ENCODE measurements around the gene TMEM132D. TPM values are rescaled to one million over a fixed set of nuclear protein-coding genes. Genes with fewer than 3 reads are reported as not detected.

TMEM132D gene
- total and polyA plus RNA-seq, 2 experiments from 2014 or later: 2.0 to 2.4 TPM

- H3K27ac ChIP-seq: no peak overlapping the region
- no peaks in the 10 kb centered on the region for H3K9me3 ChIP-seq (ENCODE audit: low read depth)
- H3K79me2 ChIP-seq: no peaks in the 10 kb centered on the region
- H3K4me2 ChIP-seq: no peak overlapping the region
- no peaks in the 10 kb centered on the region for H4K20me1 ChIP-seq (ENCODE audit: insufficient read depth, poor library complexity, severe bottlenecking)
- no peaks in the 10 kb centered on the region for H3K27me3 ChIP-seq
- TF ChIP-seq EZH2phosphoT487 (IDR thresholded peaks at IDR 0.05; ENCODE audit: low read depth, severe bottlenecking, unreplicated experiment) (no peak), CTCF (IDR thresholded peaks at IDR 0.05; ENCODE audit: poor library complexity) (no peak), EZH2 (IDR thresholded peaks at IDR 0.05; ENCODE audit: borderline replicate concordance) (no peak)
- no peaks in the 10 kb centered on the region for H3K36me3 ChIP-seq (replicated peaks; ENCODE audit: insufficient read depth, low read depth)
- no peaks in the 10 kb centered on the region for H3K4me1 ChIP-seq (ENCODE audit: insufficient read depth)
- no peak overlapping the region for H3K4me3 ChIP-seq
- 51% methylated on average over 4 of the region's 4 CpGs for WGBS (ENCODE audit: low lambda C conversion rate, missing lambda C conversion rate)
- no peak for DNase-seq (ENCODE audit: low spot score)
- no peak overlapping the region for H2AFZ ChIP-seq
- H3K9me2 ChIP-seq (replicated peaks; ENCODE audit: insufficient read depth): no peaks in the 10 kb centered on the region
Observed at GRCh38 chr12:129075460-129076208, 828.2 kb downstream of the TMEM132D start.

GRCh38 chr12:129074379-129074778, 829.4 kb downstream of the TMEM132D start:
- Histone ChIP-seq H3K4me2 (no peak overlapping the region), H3K9me3 (ENCODE audit: low read depth) (no peaks in the 10 kb centered on the region), H3K4me1 (ENCODE audit: insufficient read depth) (no peaks in the 10 kb centered on the region), H4K20me1 (ENCODE audit: insufficient read depth, poor library complexity, severe bottlenecking) (no peaks in the 10 kb centered on the region), H3K79me2 (no peaks in the 10 kb centered on the region), H2AFZ (no peak overlapping the region), H3K36me3 (replicated peaks; ENCODE audit: insufficient read depth, low read depth) (no peaks in the 10 kb centered on the region), H3K27me3 (no peaks in the 10 kb centered on the region), H3K27ac (no peak overlapping the region), H3K4me3 (no peak overlapping the region), H3K9me2 (replicated peaks; ENCODE audit: insufficient read depth) (no peaks in the 10 kb centered on the region)
- WGBS (ENCODE audit: low lambda C conversion rate, missing lambda C conversion rate): 75% methylated on average over 5 of the region's 6 CpGs
- TF ChIP-seq CTCF (IDR thresholded peaks at IDR 0.05; ENCODE audit: poor library complexity): no peak
- TF ChIP-seq EZH2phosphoT487 (IDR thresholded peaks at IDR 0.05; ENCODE audit: low read depth, severe bottlenecking, unreplicated experiment): no peak
- no peak for TF ChIP-seq EZH2 (IDR thresholded peaks at IDR 0.05; ENCODE audit: borderline replicate concordance)
- no peak for DNase-seq (ENCODE audit: low spot score)

- H3K9me2 ChIP-seq (replicated peaks; ENCODE audit: insufficient read depth): no peaks in the 10 kb centered on the region
- DNase-seq (ENCODE audit: low spot score): no peak
Observed at GRCh38 chr12:129073157-129073915, 830.5 kb downstream of the TMEM132D start.

More at GRCh38 chr12:129073157-129073915, 830.5 kb downstream of the TMEM132D start:
- no peaks in the 10 kb centered on the region for H3K79me2 ChIP-seq
- no peak overlapping the region for H3K4me3 ChIP-seq
- H3K27me3 ChIP-seq: no peaks in the 10 kb centered on the region
- no peaks in the 10 kb centered on the region for H3K9me3 ChIP-seq (ENCODE audit: low read depth)
- H3K36me3 ChIP-seq (replicated peaks; ENCODE audit: insufficient read depth, low read depth): no peaks in the 10 kb centered on the region
- H3K4me2 ChIP-seq: no peak overlapping the region
- no peak overlapping the region for H3K27ac ChIP-seq
- H4K20me1 ChIP-seq (ENCODE audit: insufficient read depth, poor library complexity, severe bottlenecking): no peaks in the 10 kb centered on the region
- H2AFZ ChIP-seq: no peak overlapping the region
- TF ChIP-seq EZH2phosphoT487 (IDR thresholded peaks at IDR 0.05; ENCODE audit: low read depth, severe bottlenecking, unreplicated experiment) (no peak), EZH2 (IDR thresholded peaks at IDR 0.05; ENCODE audit: borderline replicate concordance) (no peak), CTCF (IDR thresholded peaks at IDR 0.05; ENCODE audit: poor library complexity) (no peak)
- 92% methylated on average over 21 of the region's 21 CpGs for WGBS (ENCODE audit: low lambda C conversion rate, missing lambda C conversion rate)
- H3K4me1 ChIP-seq (ENCODE audit: insufficient read depth): no peaks in the 10 kb centered on the region
